Measurements from ENCODE around the gene RFC2. TPM values are rescaled to one million over a fixed set of nuclear protein-coding genes. Genes with fewer than 3 reads are reported as not detected.

RFC2 gene
- total RNA-seq, 1 experiment from 2014 or later: 27.4 TPM

DNA sequence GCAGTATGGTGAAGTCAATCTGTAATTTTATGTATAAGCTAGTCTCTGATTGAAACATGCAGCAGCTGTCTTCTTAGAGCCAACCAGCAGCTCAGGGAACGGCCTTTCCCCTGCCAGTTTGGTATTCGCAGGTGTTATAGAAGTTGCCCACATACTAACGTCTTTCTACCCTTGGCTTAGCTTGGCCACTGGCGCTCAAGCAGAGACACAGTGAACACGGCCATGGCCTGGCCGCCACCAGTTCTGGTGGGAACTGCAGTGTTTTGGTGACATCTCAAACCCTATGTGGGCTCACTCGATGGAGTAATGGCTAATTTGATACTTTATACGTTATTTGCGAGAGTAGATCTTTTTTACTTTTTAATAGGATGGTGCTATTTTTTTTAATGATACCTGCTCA, 63.0 kb downstream of the RFC2 start:
- Histone ChIP-seq H3K9me3 (no peaks in the 10 kb centered on the region), H3K4me3 (no peak overlapping the region), H3K27me3 (no peaks in the 10 kb centered on the region), H3K36me3 (peaks cover 59% of the 10 kb centered on the region)
- DNase-seq: no peak

DNA sequence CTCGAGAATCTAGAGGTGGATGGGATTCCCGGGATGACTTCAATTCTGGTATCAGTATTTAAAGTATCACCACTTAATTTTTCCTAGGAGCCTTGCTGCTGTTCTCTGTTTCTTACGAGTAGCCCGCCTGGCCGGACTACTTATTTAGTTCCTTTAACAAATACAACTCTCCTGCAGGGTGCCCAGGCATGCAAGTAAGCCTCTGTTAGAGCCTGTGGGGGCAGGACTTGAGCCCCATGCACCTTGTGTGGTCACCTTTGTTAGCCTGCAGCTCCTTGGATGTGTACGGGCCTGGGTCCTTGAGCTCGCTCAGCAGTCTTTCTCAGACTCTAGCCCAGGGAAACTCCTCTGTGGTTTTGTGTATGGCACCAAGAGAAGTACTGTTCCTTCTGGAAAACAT, 63.9 kb downstream of the RFC2 start:
- no peaks in the 10 kb centered on the region for H3K27me3 ChIP-seq
- H3K36me3 ChIP-seq: peaks cover 60% of the 10 kb centered on the region
- DNase-seq: no peak
- no peaks in the 10 kb centered on the region for H3K9me3 ChIP-seq
- no peak overlapping the region for H3K4me3 ChIP-seq

GRCh38 chr7:74187915-74188675, 66.1 kb downstream of the RFC2 start:
- peaks cover 46% of the 10 kb centered on the region for H3K36me3 ChIP-seq
- DNase-seq: peak; percentile 39
- H3K9me3 ChIP-seq: no peaks in the 10 kb centered on the region

GRCh38 chr7:74185636-74186035, 68.6 kb downstream of the RFC2 start:
- peaks cover 45% of the 10 kb centered on the region for H3K36me3 ChIP-seq
- H3K9me3 ChIP-seq: no peaks in the 10 kb centered on the region
- no peak for DNase-seq
- H3K4me3 ChIP-seq: no peak overlapping the region
- H3K27me3 ChIP-seq: no peaks in the 10 kb centered on the region

More at GRCh38 chr7:74187915-74188675, 66.1 kb downstream of the RFC2 start:
- Histone ChIP-seq H3K4me3 (no peak overlapping the region), H3K27me3 (no peaks in the 10 kb centered on the region)

DNA sequence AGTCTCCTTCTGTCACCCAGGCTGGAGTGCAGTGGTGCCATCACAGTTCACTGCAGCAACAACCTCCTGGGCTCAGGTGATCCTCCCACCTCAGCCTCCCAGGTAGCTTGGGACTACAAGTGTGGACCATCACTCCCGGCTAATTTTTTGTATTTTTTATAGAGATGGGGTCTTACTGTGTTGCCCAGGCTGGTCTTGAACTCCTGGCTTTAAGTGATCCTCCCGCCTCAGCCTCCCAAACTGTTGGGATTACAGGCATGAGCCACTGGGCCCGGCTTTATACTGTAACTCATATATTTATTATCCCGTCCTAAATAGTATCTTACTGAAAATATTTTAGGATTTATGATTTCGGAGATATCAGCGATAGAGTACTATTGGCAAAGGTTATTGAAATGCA, 69.2 kb downstream of the RFC2 start:
- Histone ChIP-seq H3K9me3 (no peaks in the 10 kb centered on the region), H3K27me3 (no peaks in the 10 kb centered on the region), H3K4me3 (no peak overlapping the region), H3K36me3 (peaks cover 40% of the 10 kb centered on the region)
- DNase-seq: no peak

DNA sequence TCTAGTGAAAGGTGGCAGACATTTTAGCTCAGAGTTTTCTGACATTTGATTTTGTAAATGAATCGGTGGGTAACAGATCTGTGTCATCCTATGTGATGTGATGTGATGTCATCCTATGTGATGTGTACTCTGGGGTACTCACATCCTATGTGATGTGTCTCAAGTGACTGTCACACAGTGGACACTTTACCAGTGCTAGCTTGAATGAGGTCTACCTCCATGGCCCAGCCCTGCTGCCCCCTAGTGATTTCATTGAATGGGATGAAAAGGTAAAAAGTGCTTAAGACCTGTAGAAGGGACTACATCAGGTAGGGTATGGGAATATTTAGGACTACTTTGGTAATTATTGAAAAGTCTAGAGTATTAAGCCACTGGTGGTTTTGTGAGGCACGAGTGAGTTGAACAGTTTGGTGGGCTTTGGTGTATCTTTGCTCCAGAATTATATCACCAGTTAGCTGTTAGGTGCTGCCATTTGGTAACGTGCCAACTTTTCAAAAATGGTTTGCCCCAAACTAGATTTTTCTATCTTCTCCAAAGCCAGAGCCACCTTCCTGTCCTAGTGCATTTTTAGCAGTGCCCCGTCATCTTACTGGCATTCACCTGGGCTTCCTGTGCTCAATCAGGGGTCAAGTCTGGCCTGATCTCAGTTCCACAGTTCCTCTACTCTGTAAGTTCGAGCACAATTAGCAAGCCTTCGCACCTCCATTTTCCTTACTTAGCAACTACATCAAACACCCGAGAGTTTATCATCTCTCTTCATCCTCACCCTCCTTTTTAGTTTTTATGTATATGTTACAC, 70.3 kb downstream of the RFC2 start:
- no peak for DNase-seq
- no peaks in the 10 kb centered on the region for H3K27me3 ChIP-seq
- H3K4me3 ChIP-seq: no peak overlapping the region
- no peaks in the 10 kb centered on the region for H3K9me3 ChIP-seq
- H3K36me3 ChIP-seq: peaks cover 37% of the 10 kb centered on the region

- Histone ChIP-seq H3K9me3 (no peaks in the 10 kb centered on the region), H3K27me3 (no peaks in the 10 kb centered on the region), H3K36me3 (peaks cover 34% of the 10 kb centered on the region), H3K4me3 (no peak overlapping the region)
- DNase-seq: no peak
These were observed 71.1 kb downstream of the RFC2 start for GRCh38 chr7:74183142-74183541.

DNA sequence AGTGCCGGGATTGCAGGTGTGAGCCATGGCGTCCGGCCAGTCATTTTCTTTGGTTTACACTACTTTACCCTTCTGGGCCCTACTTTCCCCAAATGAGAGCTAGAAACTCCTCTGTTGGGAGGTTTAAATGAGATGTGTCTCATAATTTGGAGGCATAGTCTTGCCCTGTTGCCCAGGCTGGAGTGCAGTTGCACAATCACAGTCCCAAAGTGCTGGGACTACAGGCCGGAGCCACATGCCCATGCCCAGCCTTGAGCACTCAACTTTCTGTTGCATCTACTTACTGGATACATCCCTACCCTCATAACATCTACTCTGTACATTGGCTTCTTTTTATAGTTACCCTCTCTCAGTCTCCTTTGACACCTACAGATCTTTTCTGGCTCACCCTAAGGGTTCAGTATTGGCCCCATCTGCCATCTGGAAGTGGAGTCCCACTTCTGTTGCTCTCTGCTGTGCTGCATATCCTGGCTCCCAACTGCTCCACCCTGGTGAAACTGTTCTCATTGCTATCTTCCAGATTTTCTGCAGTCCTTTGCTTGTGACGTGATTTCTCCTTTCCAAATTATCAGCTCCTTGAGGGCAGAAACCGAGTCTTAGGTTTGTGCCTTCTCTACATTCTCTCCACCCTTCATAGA, 71.6 kb downstream of the RFC2 start:
- DNase-seq: no peak
- Histone ChIP-seq H3K4me3 (no peak overlapping the region), H3K9me3 (no peaks in the 10 kb centered on the region), H3K27me3 (no peaks in the 10 kb centered on the region), H3K36me3 (peaks cover 31% of the 10 kb centered on the region)

GRCh38 chr7:74181821-74182220, 72.4 kb downstream of the RFC2 start:
- H3K9me3 ChIP-seq: no peaks in the 10 kb centered on the region
- H3K36me3 ChIP-seq: peaks cover 38% of the 10 kb centered on the region
- no peaks in the 10 kb centered on the region for H3K27me3 ChIP-seq
- H3K4me3 ChIP-seq: no peak overlapping the region
- no peak for DNase-seq

Other genes with a start within 250 kb of the RFC2 start
- gene ELN, start 226.2 kb downstream of the RFC2 start, total RNA-seq (2014; rRNA removed; shearing (Covaris generic); ENCODE audit: low replicate concordance): not detected in 2 replicates
- 13.2 and 26.9 TPM in 2 replicates for gene LIMK1, start 170.6 kb downstream of the RFC2 start, total RNA-seq (2014; rRNA removed; shearing (Covaris generic); ENCODE audit: low replicate concordance)
- 300 and 364 TPM in 2 replicates for gene EIF4H, start 80.0 kb downstream of the RFC2 start, total RNA-seq (2014; rRNA removed; shearing (Covaris generic); ENCODE audit: low replicate concordance)
- gene LAT2, start 44.4 kb downstream of the RFC2 start, total RNA-seq (2014; rRNA removed; shearing (Covaris generic); ENCODE audit: low replicate concordance): 0.20 TPM in 1 of 2 replicates, not detected in the other
- gene CLIP2, start 35.0 kb upstream of the RFC2 start, total RNA-seq (2014; rRNA removed; shearing (Covaris generic); ENCODE audit: low replicate concordance): 6.3 and 6.9 TPM in 2 replicates
- gene GTF2IRD1, start 199.5 kb upstream of the RFC2 start, total RNA-seq (2014; rRNA removed; shearing (Covaris generic); ENCODE audit: low replicate concordance): 9.9 and 12.5 TPM in 2 replicates